GM19099 (cell line): ENCODE data around the gene CNNM4.
A peak's percentile ranks its signal among the peaks of the same experiment; 100 is the strongest.

Source experiments
- POLR2A ChIP-seq: IDR thresholded peaks from 3 replicates; pipeline ENCODE4 v1.6.1; 2011; ENCODE audit warnings: low read depth; ENCODE audit not compliant: insufficient read length; ENCODE audit errors: extremely low read depth

The CNNM4 gene

GRCh38 chr2:96810783-96811192 lies 50.1 kb downstream of the CNNM4 start:
- TF ChIP-seq POLR2A = no peak

GRCh38 chr2:96811917-96812316 lies 51.2 kb downstream of the CNNM4 start:
- TF ChIP-seq POLR2A = no peak

GRCh38 chr2:96813656-96814055 lies 53.0 kb downstream of the CNNM4 start:
- no peak for TF ChIP-seq POLR2A

GRCh38 chr2:96815326-96816126 lies 54.8 kb downstream of the CNNM4 start:
- TF ChIP-seq POLR2A = no peak

- TF ChIP-seq POLR2A = peak; percentile 76
Measured at GRCh38 chr2:96816127-96816835, 55.6 kb downstream of the CNNM4 start, which contains the start of gene CNNM3. TSS of gene CNNM3 (plus strand) at chr2:96816268. CDS start at chr2:96816278, 10 bp downstream.

GRCh38 chr2:96816836-96817702 lies 56.4 kb downstream of the CNNM4 start:
- no peak for TF ChIP-seq POLR2A

GRCh38 chr2:96817882-96818281 lies 57.2 kb downstream of the CNNM4 start:
- TF ChIP-seq POLR2A = no peak

- TF ChIP-seq POLR2A = no peak
Measured at GRCh38 chr2:96819128-96819875, 58.6 kb downstream of the CNNM4 start.

- TF ChIP-seq POLR2A = no peak
Measured at GRCh38 chr2:96819876-96820511, 59.3 kb downstream of the CNNM4 start.

GRCh38 chr2:96821113-96821675 lies 60.5 kb downstream of the CNNM4 start:
- TF ChIP-seq POLR2A = no peak

GRCh38 chr2:96822786-96823185 lies 62.1 kb downstream of the CNNM4 start:
- TF ChIP-seq POLR2A = no peak

GRCh38 chr2:96823198-96823597 lies 62.5 kb downstream of the CNNM4 start:
- no peak for TF ChIP-seq POLR2A

GRCh38 chr2:96824079-96824870 lies 63.6 kb downstream of the CNNM4 start:
- no peak for TF ChIP-seq POLR2A
